ENCODE data around the gene OR5AU1. TPM values are rescaled to one million over a fixed set of nuclear protein-coding genes. Genes with fewer than 3 reads are reported as not detected.
"Not testable (repeated sequence)": the region's sequence is repeated elsewhere in the genome, so short reads cannot be mapped to it uniquely, and the experiment has no call there.

Gene OR5AU1
- polyA plus RNA-seq, 1 donor: 0.05 TPM

GRCh38 chr14:21171128-21171527 lies 15.3 kb upstream of the OR5AU1 start:
- no peak for DNase-seq

DNA sequence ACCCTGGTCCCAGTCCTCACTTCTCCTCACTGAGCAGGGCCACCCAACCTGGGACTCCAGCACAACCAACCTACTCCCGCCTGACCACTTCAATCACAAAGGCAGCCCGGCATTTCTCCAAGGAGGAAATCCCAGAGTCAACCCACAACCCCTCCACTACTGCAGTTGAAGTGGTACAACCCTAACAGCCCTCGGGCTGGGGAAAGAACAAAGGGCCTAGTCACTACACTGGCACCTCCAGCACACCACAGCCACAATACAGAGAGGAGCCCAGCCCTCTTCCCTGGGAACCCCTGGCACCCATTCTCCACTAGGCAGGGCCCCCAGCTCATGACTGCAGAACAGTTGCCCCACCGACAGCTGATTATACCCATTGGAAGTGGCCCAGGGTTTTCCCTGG lies 13.7 kb upstream of the OR5AU1 start:
- DNase-seq: no peak

DNA sequence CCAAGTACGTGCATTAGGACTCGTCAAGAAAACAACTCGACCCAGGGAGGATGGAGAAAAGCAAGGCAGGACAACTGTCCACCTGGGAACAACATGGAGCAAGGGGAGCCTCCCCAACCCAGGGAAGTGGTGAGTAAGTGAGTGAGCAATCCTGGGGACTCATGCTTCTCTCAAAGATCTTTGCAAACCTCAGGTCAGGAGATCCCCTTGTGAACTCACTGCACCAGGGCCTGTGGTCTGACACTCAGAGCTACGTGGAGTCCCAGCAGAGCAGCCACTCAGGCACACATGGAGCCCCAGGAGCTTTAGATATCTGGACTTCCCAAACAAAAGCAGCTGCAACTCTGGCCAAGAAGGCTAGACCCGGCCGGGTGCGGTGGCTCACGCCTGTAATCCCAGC lies 12.2 kb upstream of the OR5AU1 start:
- no peak for DNase-seq

GRCh38 chr14:21165670-21166069 lies 9.8 kb upstream of the OR5AU1 start:
- not testable (repeated sequence) for DNase-seq

DNA sequence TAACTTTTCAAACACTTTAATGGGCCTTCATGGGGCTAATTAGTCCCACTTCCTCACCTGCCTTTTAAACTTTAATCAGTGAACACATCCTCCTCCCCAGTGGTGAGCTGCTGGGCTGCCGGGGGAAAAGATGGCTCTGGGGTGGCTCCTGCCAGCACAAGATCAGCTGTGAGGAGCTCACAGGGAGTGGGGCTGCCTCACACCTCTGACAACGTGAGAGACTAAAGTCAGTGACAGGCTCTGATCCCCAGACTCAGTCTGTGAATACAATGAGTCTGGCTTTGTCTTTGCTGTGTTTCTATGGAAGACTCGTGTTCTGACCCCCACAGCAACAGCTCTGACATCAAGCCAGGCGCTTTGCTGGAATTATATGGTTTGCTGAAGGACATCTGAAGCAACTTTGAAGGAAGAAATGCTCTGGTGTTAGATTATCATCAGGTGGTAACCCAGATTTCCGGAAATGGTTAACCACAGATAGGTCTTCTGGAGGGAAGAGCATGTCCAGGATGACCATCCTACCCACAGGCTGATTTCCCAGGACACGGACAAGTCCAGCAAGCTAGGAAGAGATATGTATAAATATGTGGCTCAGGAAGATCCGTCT lies 9.2 kb upstream of the OR5AU1 start:
- not testable (repeated sequence) for DNase-seq

DNA sequence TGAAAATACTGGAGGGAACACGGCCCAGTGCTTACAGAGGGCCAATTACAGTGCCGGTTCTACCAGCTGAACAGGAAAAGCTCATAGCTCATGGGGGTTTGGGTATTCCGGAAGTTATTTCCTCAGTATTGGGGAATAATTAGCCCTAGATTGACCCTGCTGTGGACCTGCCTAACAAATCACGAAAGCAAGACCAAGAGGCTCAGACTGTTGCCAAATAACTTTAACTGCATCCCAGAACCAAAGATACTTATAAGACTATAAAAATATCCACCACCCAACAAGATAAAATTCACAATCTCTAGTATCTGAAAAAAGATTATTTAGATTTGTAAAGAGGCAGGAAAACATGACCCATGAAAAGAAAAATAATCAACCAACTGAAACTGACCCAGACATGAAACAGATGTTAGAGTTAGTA lies 8.0 kb upstream of the OR5AU1 start:
- DNase-seq: peak; percentile 25

- no peak for DNase-seq
Measured at GRCh38 chr14:21162081-21162480, 6.2 kb upstream of the OR5AU1 start.

DNA sequence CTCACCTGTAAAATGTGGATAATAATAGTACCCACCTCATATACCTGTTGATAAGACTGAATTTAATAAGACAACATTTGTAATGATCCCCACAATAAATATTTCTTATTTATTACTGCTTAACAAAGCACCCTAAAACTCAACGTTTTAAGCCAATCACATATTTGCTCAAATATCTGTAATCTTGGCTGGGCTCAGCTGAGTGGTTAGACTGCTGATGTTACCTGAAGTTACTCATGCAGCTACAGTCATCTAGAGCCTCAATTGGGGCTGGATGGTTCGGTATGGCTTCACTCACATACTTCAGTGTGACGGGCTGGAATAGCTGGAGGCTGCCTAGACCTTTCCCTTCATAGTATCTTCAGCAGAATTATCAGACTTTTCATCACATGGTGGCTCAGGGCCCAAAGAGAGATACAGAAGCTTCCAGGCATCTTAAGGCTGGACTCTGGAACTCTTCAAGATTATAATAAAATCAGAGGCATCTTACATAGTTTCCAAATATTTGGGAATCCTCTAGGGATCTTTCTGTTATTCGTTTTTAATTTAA lies 4.3 kb upstream of the OR5AU1 start:
- no peak for DNase-seq

DNA sequence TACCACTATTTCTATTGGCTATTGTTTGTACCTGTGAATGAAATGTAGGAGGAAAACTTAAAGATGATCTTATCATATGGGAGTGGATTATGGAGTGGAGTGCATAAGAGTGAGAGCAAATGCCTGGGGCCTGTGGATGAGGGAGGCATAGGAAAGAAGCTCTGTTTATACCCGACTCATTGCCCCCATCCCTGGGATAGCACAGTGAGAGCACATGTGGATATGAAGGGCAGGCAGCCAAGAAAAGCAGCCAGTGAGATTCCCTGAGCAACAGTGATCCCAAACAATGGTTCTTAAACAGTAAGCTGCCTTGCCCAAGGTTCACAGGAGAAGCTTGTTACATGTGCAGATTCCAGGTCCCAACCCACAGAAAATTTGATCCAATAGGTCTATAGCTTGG lies 2.3 kb upstream of the OR5AU1 start:
- DNase-seq: not testable (repeated sequence)

DNA sequence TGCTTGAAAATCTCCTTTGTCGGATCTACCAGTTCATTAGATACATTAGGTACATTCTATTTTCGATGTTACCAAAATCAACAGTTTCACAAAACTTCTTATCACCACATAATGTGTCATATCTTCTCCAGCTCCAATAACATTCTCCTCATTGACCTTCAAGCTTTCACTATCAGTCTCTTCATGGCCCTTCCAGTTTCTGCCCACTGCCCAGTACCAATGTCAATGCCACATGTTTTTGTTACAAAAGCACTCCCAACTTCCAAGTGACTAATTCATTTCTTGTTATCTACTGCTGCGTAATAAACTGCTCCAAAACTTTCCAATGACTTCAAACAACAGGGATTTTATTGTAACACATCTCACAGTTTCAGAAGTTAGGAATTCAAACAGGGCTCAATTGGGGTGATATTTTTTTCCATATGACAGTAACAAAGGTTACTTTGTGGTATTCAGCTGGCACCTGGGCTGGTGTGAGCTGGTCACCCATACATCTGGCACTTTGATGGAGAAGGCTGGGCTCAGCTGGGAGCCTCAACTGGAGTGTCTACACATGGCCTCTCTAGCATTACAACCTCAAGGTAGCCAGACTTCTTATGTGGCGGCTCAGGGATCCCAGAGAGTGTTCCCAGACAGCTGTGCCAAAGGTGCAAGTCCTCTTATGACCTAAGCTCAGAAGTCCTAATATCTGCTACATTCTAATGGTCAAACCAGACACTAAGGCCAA lies 6.1 kb downstream of the OR5AU1 start:
- no peak for DNase-seq

DNA sequence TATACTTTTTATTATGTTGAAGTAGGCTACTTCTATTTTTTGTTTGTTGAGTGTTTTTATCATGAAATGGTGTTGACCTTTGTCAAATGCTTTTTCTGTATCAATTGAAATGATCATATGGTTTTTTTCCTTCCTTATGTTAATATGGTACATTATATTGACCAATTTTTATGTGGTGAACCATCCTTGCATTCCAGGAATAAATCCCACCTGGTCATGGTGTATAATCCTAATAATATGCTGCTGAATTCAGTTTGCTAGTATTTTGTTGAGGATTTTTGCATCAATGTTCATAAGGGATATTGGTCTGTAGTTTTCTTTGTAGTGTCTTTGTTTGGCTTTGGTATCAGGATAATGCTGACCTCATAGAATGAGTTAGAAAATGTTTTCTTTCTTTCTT lies 10.4 kb downstream of the OR5AU1 start:
- no peak for DNase-seq

DNA sequence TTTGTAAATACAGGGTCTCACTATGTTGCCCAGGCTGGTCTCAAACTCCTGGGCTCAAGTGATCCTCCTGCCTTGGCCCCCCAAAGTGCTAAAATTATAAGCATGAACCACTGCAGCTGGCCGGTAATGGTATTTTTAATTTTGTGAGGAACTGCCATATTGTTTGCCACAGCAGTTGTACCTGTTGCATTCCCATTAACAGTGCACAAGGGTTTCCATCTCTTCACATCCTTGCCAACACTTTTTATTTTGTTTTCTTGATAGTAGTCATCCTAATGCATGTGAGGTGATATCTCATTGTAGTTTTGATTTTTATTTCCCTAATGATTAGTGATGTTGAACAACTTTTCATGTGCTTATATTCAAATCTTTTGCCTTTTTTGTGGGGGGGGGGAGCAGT lies 13.5 kb downstream of the OR5AU1 start:
- DNase-seq: no peak

DNA sequence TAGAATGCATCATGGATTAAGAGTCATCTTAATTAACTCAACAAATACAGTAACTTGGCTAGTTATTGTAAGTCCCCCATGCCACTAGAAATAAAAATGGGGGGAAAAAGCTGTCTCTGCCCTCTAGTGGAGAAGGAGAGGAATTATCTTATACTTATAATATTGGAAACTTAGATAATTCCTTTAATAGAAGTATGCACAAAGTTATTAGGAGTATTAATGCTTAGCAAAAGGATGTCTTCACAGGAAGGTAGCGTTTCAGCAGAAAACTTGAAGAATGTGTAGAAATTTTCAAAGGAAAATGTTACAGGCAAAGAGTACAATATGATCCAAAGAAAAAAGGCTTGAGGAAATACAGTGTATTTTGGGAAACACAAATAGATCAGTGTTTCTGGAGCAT lies 19.8 kb downstream of the OR5AU1 start:
- peak; percentile 1 for DNase-seq

DNA sequence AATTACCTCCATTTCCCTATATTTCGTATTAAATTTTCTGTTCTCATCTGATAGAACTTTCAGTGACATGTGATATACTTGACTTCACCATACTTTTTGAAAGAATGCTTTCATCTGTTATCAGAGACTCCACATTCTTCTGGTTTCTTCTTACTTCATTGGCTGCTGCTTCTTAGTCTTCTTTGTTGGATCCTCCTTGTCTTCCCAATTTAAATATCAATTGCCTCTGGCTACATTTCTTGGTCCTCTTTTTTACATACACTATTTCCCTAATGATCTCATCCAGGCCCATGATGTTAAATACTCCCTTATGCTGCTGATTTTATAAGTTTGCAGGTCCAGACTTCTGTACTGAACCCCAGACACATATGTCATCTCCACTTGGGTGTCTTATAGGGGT lies 22.0 kb downstream of the OR5AU1 start:
- no peak for DNase-seq

GRCh38 chr14:21123429-21123828 lies 32.4 kb downstream of the OR5AU1 start:
- DNase-seq: no peak

GRCh38 chr14:21121122-21121521 lies 34.7 kb downstream of the OR5AU1 start:
- no peak for DNase-seq

DNA sequence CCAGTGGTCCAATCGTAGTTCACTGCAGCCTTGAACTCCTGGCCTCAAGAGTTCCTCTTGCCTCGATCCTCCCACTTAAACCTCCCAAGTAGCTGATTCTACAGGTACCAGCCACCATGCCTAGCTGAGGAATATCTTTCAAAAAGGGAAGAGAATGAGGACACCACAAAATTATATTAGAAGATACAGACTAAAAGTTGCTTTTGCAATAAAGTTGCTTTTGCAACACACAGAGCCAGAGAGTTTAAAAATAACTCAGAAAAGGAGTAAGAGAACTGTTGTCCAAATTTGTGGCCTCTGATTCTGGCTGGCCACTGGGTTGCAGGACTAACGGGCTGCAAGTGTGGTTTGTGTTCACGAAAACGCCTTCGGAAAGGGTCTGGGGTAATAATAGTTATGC lies 35.2 kb downstream of the OR5AU1 start:
- no peak for DNase-seq

GRCh38 chr14:21118933-21119332 lies 36.9 kb downstream of the OR5AU1 start:
- DNase-seq: no peak

DNA sequence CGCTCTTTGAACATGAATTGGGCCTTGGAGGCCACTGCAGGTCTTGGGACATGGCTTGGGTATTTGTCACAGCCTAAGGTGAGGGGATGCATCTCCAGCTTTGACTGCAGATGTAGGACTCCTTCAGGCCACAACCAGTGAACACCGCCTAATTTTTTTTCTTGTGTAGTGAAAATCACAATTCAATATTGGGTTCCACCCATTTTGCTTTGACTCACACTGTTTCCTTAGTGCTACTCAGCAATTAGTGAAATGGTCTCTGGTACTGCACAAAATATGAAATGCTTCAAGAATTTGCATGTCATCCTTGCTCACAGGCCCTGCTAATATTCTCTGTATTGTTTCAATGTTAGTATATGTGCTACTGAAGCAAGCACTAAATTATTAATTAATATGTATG lies 42.5 kb downstream of the OR5AU1 start:
- no peak for DNase-seq

GRCh38 chr14:21112255-21112654 lies 43.6 kb downstream of the OR5AU1 start:
- DNase-seq: no peak

DNA sequence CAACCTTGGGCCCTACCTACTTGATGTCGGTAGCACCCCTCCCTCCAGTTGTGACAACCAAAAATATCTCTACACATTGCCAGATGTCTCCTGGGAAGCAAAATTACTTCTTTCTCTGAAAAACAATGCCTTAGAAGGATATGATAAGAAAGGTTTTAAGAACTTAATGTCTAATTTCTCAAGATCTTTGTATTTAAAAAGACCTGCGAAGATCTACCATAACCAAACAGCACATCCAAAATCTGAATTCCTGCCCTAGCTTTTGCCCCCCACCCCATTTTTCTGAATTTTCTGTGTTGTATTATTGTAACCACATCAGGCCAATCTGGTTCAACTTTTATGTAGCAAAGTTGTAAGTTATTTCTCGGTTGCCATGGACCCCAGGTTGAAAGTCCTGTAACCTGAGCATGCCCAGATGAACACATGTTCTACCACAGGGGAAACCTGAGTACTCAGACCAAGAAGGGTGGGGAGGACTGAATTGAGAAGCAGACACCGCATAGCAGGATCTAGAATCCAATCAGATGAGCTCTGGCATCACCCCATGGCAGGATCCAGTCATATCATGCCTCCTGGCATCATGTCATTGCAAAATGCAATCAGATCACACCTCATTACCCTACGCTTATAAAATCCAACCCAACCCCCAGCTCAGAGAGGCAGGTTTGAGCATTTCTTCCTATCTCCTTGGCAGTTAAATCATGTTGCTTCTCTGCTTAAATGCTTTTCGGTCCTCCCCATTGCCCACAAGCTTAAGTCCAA lies 46.3 kb downstream of the OR5AU1 start:
- DNase-seq: peak; percentile 74

- no peak for DNase-seq
Measured at GRCh38 chr14:21108791-21109190, 47.1 kb downstream of the OR5AU1 start.

DNA sequence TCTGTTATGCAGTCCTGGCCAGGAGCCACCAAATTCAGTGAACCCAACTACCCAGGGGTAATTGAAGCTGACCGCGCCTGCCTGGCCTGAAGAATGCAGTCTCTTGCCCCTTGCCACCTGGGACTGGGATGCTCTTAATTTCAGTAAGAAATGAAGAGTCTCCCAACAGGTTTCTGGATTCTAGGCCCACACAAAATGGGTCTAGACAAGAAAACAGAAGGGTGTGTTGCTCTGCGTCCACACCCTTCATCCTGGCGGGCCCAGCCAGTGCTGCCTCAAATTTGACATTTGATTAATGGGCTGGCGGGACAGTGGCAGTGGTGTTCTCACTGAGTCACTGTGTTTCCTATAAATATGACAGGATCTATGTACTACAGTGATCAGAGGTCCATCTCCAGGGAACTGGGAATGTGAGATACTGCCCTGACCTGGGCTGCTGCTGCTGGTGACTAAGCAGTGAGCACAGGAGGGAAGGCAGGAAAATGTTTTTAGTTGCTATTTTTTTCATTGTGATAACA lies 48.5 kb downstream of the OR5AU1 start:
- no peak for DNase-seq

Measured in left kidney (tissue), 2 donors.